DND-41 (cell line): ENCODE measurements around the gene OASL.
A peak's percentile ranks its signal among the peaks of the same experiment; 100 is the strongest.

Experiments used
- EZH2 ChIP-seq: IDR thresholded peaks from 3 replicates; pipeline ENCODE4 v1.6.1; 2012; ENCODE audit warnings: borderline replicate concordance, low read depth, mild to moderate bottlenecking, moderate library complexity, low read length, inconsistent platforms; ENCODE audit not compliant: severe bottlenecking
- TF ChIP-seq, protein P1 (sequence below): IDR thresholded peaks from 2 replicates; pipeline ENCODE4 v1.5.1; 2012; ENCODE audit warnings: borderline replicate concordance, low read length, moderate library complexity, mild to moderate bottlenecking; ENCODE audit not compliant: poor library complexity, severe bottlenecking; ENCODE audit errors: extremely low read depth

- TF ChIP-seq, protein P1, sequence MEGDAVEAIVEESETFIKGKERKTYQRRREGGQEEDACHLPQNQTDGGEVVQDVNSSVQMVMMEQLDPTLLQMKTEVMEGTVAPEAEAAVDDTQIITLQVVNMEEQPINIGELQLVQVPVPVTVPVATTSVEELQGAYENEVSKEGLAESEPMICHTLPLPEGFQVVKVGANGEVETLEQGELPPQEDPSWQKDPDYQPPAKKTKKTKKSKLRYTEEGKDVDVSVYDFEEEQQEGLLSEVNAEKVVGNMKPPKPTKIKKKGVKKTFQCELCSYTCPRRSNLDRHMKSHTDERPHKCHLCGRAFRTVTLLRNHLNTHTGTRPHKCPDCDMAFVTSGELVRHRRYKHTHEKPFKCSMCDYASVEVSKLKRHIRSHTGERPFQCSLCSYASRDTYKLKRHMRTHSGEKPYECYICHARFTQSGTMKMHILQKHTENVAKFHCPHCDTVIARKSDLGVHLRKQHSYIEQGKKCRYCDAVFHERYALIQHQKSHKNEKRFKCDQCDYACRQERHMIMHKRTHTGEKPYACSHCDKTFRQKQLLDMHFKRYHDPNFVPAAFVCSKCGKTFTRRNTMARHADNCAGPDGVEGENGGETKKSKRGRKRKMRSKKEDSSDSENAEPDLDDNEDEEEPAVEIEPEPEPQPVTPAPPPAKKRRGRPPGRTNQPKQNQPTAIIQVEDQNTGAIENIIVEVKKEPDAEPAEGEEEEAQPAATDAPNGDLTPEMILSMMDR = peak; percentile 37
- no peak for TF ChIP-seq EZH2
Measured at GRCh38 chr12:121009741-121010140, 29.3 kb downstream of the OASL start.
